ENCODE results near the gene PAH.

Gene PAH

GRCh38 chr12:102933168-102933567, 16.1 kb upstream of the PAH start:
- H3K27me3 Mint-ChIP-seq = no peaks in the 10 kb centered on the region
- no peaks in the 10 kb centered on the region for H3K9me3 Mint-ChIP-seq
- no peak overlapping the region for H3K27ac Mint-ChIP-seq
- no peak for DNase-seq
- no peaks in the 10 kb centered on the region for H3K4me1 Mint-ChIP-seq
- CTCF ChIA-PET = no interaction called here
- H3K4me3 Mint-ChIP-seq = no peak overlapping the region
- no peaks in the 10 kb centered on the region for H3K36me3 Mint-ChIP-seq

DNA sequence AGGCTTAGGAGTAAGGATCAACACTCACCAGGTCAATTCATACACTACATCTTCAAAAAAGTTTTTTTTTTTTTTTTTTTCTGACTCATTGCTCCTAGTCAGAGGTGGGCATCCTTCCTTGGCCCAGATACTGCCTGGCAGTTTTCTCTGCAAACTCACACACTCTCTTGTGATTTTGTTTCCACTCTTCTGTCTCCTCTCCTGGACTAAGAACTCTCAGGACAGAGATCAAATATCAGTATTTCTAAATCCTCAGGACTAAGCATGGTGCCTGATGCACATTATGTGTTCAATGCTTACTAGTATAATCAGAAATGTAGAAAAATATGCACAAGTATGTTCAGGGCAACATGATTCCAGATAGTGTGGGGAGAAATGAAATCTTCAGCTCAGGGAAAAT, 10.2 kb upstream of the PAH start:
- no peaks in the 10 kb centered on the region for H3K36me3 Mint-ChIP-seq
- no peaks in the 10 kb centered on the region for H3K4me1 Mint-ChIP-seq
- no peaks in the 10 kb centered on the region for H3K9me3 Mint-ChIP-seq
- no peak overlapping the region for H3K4me3 Mint-ChIP-seq
- CTCF ChIA-PET = no interaction called here
- no peaks in the 10 kb centered on the region for H3K27me3 Mint-ChIP-seq
- no peak overlapping the region for H3K27ac Mint-ChIP-seq
- no peak for DNase-seq

DNA sequence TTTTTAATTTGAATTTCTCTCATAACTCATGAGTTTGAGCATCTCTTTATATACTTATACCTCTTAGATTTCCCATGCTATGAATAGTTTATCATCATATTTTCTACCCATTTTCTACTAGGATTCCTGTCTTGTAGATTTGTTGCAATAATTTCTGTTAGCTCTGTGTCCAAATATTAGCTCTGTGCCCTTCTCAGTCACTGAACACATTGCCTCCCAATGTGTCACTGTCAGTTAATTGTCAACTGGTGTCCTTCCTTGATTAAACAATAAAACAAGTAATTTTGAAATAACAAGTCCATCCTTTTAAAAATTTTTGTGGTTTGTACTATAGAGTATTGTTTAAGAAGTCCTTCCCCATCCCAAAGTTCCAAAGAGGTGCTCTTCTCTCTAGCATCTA, 4.2 kb upstream of the PAH start:
- H3K36me3 Mint-ChIP-seq = no peaks in the 10 kb centered on the region
- no peak overlapping the region for H3K27ac Mint-ChIP-seq
- no peak overlapping the region for H3K4me3 Mint-ChIP-seq
- DNase-seq = no peak
- peaks cover 2% of the 10 kb centered on the region for H3K4me1 Mint-ChIP-seq
- H3K9me3 Mint-ChIP-seq = no peaks in the 10 kb centered on the region
- CTCF ChIA-PET = no interaction called here
- H3K27me3 Mint-ChIP-seq = peaks cover 10% of the 10 kb centered on the region

DNA sequence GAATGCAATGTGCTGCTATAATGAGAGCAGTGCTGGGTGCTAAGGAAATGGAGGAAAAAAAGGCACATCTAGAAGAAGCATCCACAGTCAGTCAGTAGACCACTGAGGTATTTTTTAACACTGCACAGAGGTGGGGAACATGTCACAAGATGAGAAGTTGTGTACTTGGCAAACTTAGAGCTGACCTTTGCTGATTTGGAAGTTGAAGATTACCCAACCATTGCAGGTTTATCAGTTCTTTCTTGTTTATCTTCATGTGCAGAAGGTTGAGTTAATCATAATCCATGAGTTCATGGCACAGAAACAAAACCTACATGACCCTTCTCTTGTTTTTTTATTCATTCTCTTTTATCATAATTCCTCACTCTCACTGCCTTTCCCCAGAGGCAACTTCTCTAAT, 3.2 kb upstream of the PAH start:
- H3K4me1 Mint-ChIP-seq = peaks cover 2% of the 10 kb centered on the region
- H3K36me3 Mint-ChIP-seq = no peaks in the 10 kb centered on the region
- H3K9me3 Mint-ChIP-seq = no peaks in the 10 kb centered on the region
- no peak overlapping the region for H3K27ac Mint-ChIP-seq
- no peak overlapping the region for H3K4me3 Mint-ChIP-seq
- H3K27me3 Mint-ChIP-seq = peaks cover 10% of the 10 kb centered on the region
- no peak for DNase-seq
- CTCF ChIA-PET = no interaction called here

DNA sequence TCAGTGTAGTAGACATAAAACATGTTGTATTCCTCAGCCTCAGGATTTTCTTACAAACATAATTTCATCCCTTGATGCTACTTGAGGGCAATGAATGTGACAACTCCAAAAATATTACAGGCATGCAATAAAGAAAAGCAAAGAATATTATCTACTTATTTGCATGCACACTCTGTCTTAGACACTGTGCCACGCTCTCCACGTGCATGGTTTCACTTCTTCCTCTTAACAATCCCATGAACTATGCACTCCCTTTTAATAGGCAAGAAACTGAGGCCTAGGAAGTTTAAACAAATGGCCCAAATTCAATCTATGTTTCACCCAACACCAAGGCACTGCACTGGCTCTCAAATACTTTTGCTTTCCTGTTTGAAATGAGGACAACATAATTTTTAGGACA, 1.8 kb upstream of the PAH start:
- Mint-ChIP-seq H3K36me3 (no peaks in the 10 kb centered on the region), H3K9me3 (no peaks in the 10 kb centered on the region), H3K4me1 (peaks cover 2% of the 10 kb centered on the region), H3K27ac (no peak overlapping the region), H3K27me3 (peaks cover 17% of the 10 kb centered on the region), H3K4me3 (no peak overlapping the region)
- no peak for DNase-seq
- CTCF ChIA-PET = no interaction called here

GRCh38 chr12:102916252-102917025, 605 bp downstream of the PAH start:
- CTCF ChIA-PET = no interaction called here
- H3K4me3 Mint-ChIP-seq = no peak overlapping the region
- no peaks in the 10 kb centered on the region for H3K36me3 Mint-ChIP-seq
- H3K27ac Mint-ChIP-seq = no peak overlapping the region
- peaks cover 17% of the 10 kb centered on the region for H3K27me3 Mint-ChIP-seq
- H3K9me3 Mint-ChIP-seq = no peaks in the 10 kb centered on the region
- H3K4me1 Mint-ChIP-seq = peaks cover 2% of the 10 kb centered on the region
- no peak for DNase-seq

DNA sequence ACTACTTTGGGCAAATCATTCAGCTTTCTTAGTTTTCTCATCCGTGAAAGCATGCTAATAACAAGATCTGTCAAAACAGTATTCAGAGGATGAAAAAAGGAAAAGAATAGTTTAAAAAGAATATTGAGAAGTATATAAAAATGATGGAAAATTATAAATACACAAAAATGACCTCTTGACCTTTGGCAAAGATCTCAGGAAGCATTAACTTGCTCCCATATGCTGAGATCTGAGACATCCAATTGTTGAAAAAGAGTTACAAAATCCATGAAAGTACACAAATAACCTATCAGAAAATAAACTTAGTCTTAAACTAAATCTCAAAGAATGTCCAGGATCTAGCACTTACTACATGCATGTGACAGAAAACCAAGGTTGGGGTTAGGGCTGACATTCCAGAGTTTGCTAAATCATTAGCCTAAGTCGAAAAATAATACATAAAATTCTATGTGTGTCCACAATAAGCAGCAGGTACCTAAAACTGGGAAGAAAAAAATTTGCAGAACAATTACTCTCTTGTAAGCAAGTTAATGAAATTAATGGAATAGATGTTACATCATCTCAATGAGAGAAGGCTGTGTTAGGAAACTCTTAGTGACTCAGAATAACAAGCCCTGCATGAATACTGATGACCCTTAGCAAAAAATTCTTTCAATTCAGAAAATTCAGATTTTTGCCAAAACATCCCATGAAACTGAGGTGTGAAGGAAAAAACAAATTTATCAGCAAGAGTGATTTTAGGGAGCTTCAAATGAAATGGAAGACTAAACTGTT, 3.4 kb downstream of the PAH start:
- Mint-ChIP-seq H3K36me3 (no peaks in the 10 kb centered on the region), H3K9me3 (no peaks in the 10 kb centered on the region), H3K4me3 (no peak overlapping the region), H3K27me3 (peaks cover 17% of the 10 kb centered on the region), H3K4me1 (peaks cover 2% of the 10 kb centered on the region), H3K27ac (no peak overlapping the region)
- CTCF ChIA-PET = no interaction called here
- no peak for DNase-seq

- Mint-ChIP-seq H3K36me3 (no peaks in the 10 kb centered on the region), H3K27ac (no peak overlapping the region), H3K9me3 (no peaks in the 10 kb centered on the region), H3K4me1 (no peaks in the 10 kb centered on the region), H3K4me3 (no peak overlapping the region), H3K27me3 (peaks cover 12% of the 10 kb centered on the region)
- CTCF ChIA-PET = no interaction called here
- DNase-seq = no peak
Measured at GRCh38 chr12:102912258-102912657, 4.8 kb downstream of the PAH start.

- Mint-ChIP-seq H3K27me3 (peaks cover 7% of the 10 kb centered on the region), H3K36me3 (no peaks in the 10 kb centered on the region), H3K27ac (no peak overlapping the region), H3K9me3 (no peaks in the 10 kb centered on the region), H3K4me1 (no peaks in the 10 kb centered on the region), H3K4me3 (no peak overlapping the region)
- no peak for DNase-seq
- CTCF ChIA-PET = interaction anchor here (1.4 kb wide), 1 partner anchor 37 kb away, joined by 3 read pairs; no protein-coding TSS in a partner anchor
Measured at GRCh38 chr12:102911320-102911719, 5.7 kb downstream of the PAH start.

GRCh38 chr12:102910792-102911191, 6.3 kb downstream of the PAH start:
- no peak overlapping the region for H3K27ac Mint-ChIP-seq
- no peaks in the 10 kb centered on the region for H3K9me3 Mint-ChIP-seq
- CTCF ChIA-PET = interaction anchor here (1.4 kb wide), 1 partner anchor 38 kb away, joined by 3 read pairs; no protein-coding TSS in a partner anchor
- no peaks in the 10 kb centered on the region for H3K4me1 Mint-ChIP-seq
- peaks cover 7% of the 10 kb centered on the region for H3K27me3 Mint-ChIP-seq
- H3K36me3 Mint-ChIP-seq = no peaks in the 10 kb centered on the region
- DNase-seq = no peak
- no peak overlapping the region for H3K4me3 Mint-ChIP-seq

GRCh38 chr12:102910137-102910536, 6.9 kb downstream of the PAH start:
- no peaks in the 10 kb centered on the region for H3K36me3 Mint-ChIP-seq
- no peak for DNase-seq
- no peak overlapping the region for H3K27ac Mint-ChIP-seq
- peaks cover 7% of the 10 kb centered on the region for H3K27me3 Mint-ChIP-seq
- CTCF ChIA-PET = no interaction called here
- no peaks in the 10 kb centered on the region for H3K9me3 Mint-ChIP-seq
- H3K4me1 Mint-ChIP-seq = no peaks in the 10 kb centered on the region
- H3K4me3 Mint-ChIP-seq = no peak overlapping the region

GRCh38 chr12:102907918-102908317, 9.1 kb downstream of the PAH start:
- H3K27ac Mint-ChIP-seq = no peak overlapping the region
- CTCF ChIA-PET = no interaction called here
- no peaks in the 10 kb centered on the region for H3K27me3 Mint-ChIP-seq
- H3K36me3 Mint-ChIP-seq = no peaks in the 10 kb centered on the region
- H3K9me3 Mint-ChIP-seq = no peaks in the 10 kb centered on the region
- no peak for DNase-seq
- no peak overlapping the region for H3K4me3 Mint-ChIP-seq
- no peaks in the 10 kb centered on the region for H3K4me1 Mint-ChIP-seq

DNA sequence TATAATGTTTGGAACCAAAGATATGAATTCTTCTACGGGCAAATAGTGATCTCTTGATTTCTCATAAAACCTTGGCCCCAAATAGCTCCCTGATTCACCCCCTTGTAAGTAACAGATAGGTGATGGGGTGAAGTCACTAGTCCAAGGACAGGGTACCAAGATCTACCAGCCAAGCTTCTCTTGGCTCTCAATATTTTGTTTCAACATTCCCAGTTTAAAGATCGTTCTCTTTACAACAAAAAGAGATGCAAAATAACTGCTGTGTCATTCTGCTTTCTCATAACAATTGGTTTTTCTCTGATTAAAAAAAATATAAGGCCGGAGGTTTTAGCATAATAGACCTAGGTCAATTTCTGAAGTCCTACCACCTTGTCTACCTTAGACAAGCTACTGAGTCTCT, 11.8 kb downstream of the PAH start:
- H3K4me1 Mint-ChIP-seq = no peaks in the 10 kb centered on the region
- no peaks in the 10 kb centered on the region for H3K27me3 Mint-ChIP-seq
- H3K27ac Mint-ChIP-seq = no peak overlapping the region
- H3K9me3 Mint-ChIP-seq = no peaks in the 10 kb centered on the region
- no peak overlapping the region for H3K4me3 Mint-ChIP-seq
- DNase-seq = no peak
- CTCF ChIA-PET = no interaction called here
- no peaks in the 10 kb centered on the region for H3K36me3 Mint-ChIP-seq

DNA sequence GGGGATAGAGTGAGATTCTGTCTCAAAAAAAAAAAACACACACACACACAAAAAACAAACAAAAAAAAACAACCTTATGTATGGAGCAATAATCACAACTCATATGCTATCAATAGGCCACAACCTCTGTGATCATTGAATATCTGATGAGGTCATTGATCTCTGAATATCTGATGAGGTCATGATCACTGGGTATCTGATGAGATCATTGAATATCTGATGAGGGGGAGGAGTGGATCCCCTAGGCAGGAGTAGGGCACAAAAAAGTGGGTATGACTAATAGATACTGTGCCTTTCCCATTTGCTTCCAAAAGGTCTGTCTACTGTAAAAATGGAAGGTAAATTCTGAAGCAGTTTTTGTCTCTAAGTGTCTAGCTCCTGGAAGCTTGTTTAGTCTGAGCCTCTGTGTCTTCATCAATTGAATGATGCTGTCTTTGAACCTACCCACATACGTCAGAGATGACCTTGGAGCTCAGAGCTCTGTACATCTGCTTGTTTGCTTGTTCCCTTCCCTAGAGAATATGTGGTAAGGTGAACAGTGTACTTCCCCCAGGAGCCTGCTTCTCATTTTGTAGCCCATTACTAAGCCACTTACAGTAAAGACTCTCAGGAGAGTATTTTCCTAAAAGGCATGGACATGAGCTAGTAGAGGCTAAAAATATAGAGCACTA, 13.6 kb downstream of the PAH start:
- no peaks in the 10 kb centered on the region for H3K27me3 Mint-ChIP-seq
- H3K27ac Mint-ChIP-seq = no peak overlapping the region
- H3K9me3 Mint-ChIP-seq = no peaks in the 10 kb centered on the region
- no peak overlapping the region for H3K4me3 Mint-ChIP-seq
- no peak for DNase-seq
- no peaks in the 10 kb centered on the region for H3K4me1 Mint-ChIP-seq
- no peaks in the 10 kb centered on the region for H3K36me3 Mint-ChIP-seq
- CTCF ChIA-PET = no interaction called here

GRCh38 chr12:102902093-102902492, 15.0 kb downstream of the PAH start:
- no peak for DNase-seq
- Mint-ChIP-seq H3K4me1 (no peaks in the 10 kb centered on the region), H3K36me3 (no peaks in the 10 kb centered on the region), H3K9me3 (no peaks in the 10 kb centered on the region), H3K4me3 (no peak overlapping the region), H3K27me3 (no peaks in the 10 kb centered on the region), H3K27ac (no peak overlapping the region)
- CTCF ChIA-PET = interaction anchor here (1.0 kb wide), 1 partner anchor 17 kb away, joined by 3 read pairs; no protein-coding TSS in a partner anchor
